Nephron (organoid): ENCODE results near the gene CPT1A.

Source experiments
- H3K27ac Mint-ChIP-seq, 3 experiments: 2 replicates each; pipeline ENCODE4 v1.8.0; 2020; ENCODE audit warnings: mixed read lengths in 3 of 3, mild to moderate bottlenecking in 2 of 3, moderate library complexity in 1 of 3
- H3K27me3 Mint-ChIP-seq: 2 replicates; pipeline ENCODE4 v1.8.0; 2021; ENCODE audit warnings: low read depth, mild to moderate bottlenecking, moderate library complexity, mixed read lengths
- H3K36me3 Mint-ChIP-seq: 2 replicates; pipeline ENCODE4 v1.8.0; 2020; ENCODE audit warnings: low read depth, mixed read lengths
- H3K4me1 Mint-ChIP-seq: 2 replicates; pipeline ENCODE4 v1.8.0; 2020; ENCODE audit warnings: mixed read lengths
- H3K4me3 Mint-ChIP-seq, 3 experiments: 2 replicates each; pipeline ENCODE4 v1.8.0; 2020; ENCODE audit warnings: mild to moderate bottlenecking in 3 of 3, mixed read lengths in 3 of 3, moderate library complexity in 2 of 3
- H3K9me3 Mint-ChIP-seq: 2 replicates; pipeline ENCODE4 v1.8.0; 2020; ENCODE audit warnings: mixed read lengths
- CTCF ChIP-seq, 3 experiments: fragments of 200-600 bp; sonication (generic); IDR thresholded peaks; one replicate each; pipeline ENCODE4 v1.5.0; 2021; ENCODE audit warnings: antibody characterized with exemption in 3 of 3; ENCODE audit not compliant: unreplicated experiment in 3 of 3

The CPT1A gene

DNA sequence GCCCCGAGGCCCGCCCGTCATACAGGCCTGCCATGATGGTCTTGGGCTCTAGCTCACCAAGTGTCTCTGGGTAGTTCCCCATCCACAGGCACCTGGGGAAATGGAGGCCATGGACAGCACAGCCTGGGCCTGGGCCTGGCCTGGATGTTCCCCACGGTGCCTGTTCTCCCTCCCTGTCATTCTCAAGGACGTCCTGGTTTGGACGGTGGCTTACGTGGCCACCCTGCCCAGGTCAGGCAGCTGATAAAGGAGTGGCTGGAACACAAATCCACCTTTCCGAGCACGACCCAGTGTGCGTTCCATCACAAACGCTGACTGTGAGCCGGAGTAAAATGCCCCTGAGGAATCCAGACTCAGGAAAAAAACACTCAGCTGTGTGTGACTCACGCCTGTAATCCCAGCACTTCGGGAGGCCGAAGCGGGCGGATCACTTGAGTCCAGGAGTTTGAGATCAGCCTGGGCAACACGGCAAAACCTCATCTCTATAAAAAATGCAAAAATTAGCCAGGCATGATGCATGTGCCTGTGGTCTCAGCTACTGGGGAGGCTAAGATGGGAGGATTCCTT is 49.2 kb downstream of the CPT1A start:
- no peaks in the 10 kb centered on the region for H3K9me3 Mint-ChIP-seq
- H3K4me3 Mint-ChIP-seq: no peak overlapping the region
- no peak overlapping the region for H3K27ac Mint-ChIP-seq
- peaks cover 54% of the 10 kb centered on the region for H3K36me3 Mint-ChIP-seq
- peaks cover 4% of the 10 kb centered on the region for H3K27me3 Mint-ChIP-seq
- no peaks in the 10 kb centered on the region for H3K4me1 Mint-ChIP-seq
- TF ChIP-seq CTCF (IDR thresholded peaks at IDR 0.05; ENCODE audit: unreplicated experiment in 3 of 3): no peak

DNA sequence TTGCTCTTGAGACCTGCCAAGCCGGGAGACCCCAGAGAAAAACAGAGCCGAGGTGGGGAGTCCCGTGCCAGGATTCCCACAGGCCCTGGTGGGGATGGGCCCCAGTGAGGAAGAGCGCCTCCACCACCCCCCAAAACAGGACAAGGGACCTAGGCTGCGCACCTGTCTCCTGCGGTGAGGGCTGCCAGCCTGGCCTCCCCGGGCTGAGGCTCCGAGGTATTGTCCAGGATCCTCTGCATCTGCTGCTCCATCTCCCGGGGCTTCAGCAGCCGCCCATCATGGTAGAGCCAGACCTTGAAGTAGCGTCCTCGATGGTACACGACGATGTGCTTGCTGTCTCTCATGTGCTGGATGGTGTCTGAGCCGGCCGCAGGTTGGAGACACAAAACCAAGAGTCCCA is 57.1 kb downstream of the CPT1A start:
- Mint-ChIP-seq H3K27me3 (no peaks in the 10 kb centered on the region), H3K27ac (no peak overlapping the region), H3K9me3 (no peaks in the 10 kb centered on the region), H3K36me3 (peaks cover 43% of the 10 kb centered on the region), H3K4me1 (no peaks in the 10 kb centered on the region), H3K4me3 (no peak overlapping the region)
- no peak for TF ChIP-seq CTCF (IDR thresholded peaks at IDR 0.05; ENCODE audit: unreplicated experiment in 3 of 3)

GRCh38 chr11:68783216-68783821 is 58.4 kb downstream of the CPT1A start:
- H3K27me3 Mint-ChIP-seq: no peaks in the 10 kb centered on the region
- H3K4me3 Mint-ChIP-seq: no peak overlapping the region
- no peak for TF ChIP-seq CTCF (IDR thresholded peaks at IDR 0.05; ENCODE audit: unreplicated experiment in 3 of 3)
- no peaks in the 10 kb centered on the region for H3K4me1 Mint-ChIP-seq
- H3K9me3 Mint-ChIP-seq: no peaks in the 10 kb centered on the region
- H3K27ac Mint-ChIP-seq: no peak overlapping the region
- peaks cover 41% of the 10 kb centered on the region for H3K36me3 Mint-ChIP-seq

- Mint-ChIP-seq H3K4me1 (no peaks in the 10 kb centered on the region), H3K9me3 (no peaks in the 10 kb centered on the region), H3K4me3 (no peak overlapping the region), H3K27ac (no peak overlapping the region), H3K27me3 (peaks cover 3% of the 10 kb centered on the region), H3K36me3 (peaks cover 46% of the 10 kb centered on the region)
- no peak for TF ChIP-seq CTCF (IDR thresholded peaks at IDR 0.05; ENCODE audit: unreplicated experiment in 3 of 3)
These were observed 59.0 kb downstream of the CPT1A start for GRCh38 chr11:68782711-68783110.

DNA sequence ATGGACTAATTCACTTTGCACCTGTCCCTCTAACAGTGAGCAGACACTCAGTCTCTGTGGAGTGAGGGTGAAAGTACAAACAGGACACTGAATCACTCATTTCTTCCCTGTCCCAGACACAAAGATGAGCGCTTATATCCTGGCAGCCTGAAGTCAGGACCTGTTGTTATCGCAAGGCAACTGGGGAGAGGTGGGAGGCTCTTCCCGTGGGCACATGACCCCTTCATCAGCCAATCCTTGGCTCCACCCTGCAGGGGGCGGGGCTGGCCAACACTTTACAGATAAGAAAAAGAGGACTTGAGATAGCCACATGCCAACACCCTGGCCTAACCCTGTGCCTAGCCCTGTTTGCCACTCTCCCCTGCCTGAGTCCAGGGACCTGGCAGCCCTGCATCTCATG is 60.9 kb downstream of the CPT1A start:
- Mint-ChIP-seq H3K4me3 (no peak overlapping the region), H3K27ac (no peak overlapping the region), H3K27me3 (peaks cover 3% of the 10 kb centered on the region), H3K9me3 (no peaks in the 10 kb centered on the region), H3K36me3 (peaks cover 54% of the 10 kb centered on the region), H3K4me1 (no peaks in the 10 kb centered on the region)
- TF ChIP-seq CTCF (IDR thresholded peaks at IDR 0.05; ENCODE audit: unreplicated experiment in 3 of 3): no peak

- H3K27me3 Mint-ChIP-seq: peaks cover 3% of the 10 kb centered on the region
- H3K36me3 Mint-ChIP-seq: peaks cover 68% of the 10 kb centered on the region
- H3K27ac Mint-ChIP-seq: no peak overlapping the region
- no peaks in the 10 kb centered on the region for H3K9me3 Mint-ChIP-seq
- peaks cover 9% of the 10 kb centered on the region for H3K4me1 Mint-ChIP-seq
- no peak overlapping the region for H3K4me3 Mint-ChIP-seq
- TF ChIP-seq CTCF (IDR thresholded peaks at IDR 0.05; ENCODE audit: unreplicated experiment in 3 of 3): no peak
These were observed 63.5 kb downstream of the CPT1A start for GRCh38 chr11:68778205-68778604.
